ENCODE measurements around the gene TRAPPC2L. TPM values are rescaled to one million over a fixed set of nuclear protein-coding genes. Genes with fewer than 3 reads are reported as not detected.
"Not testable (repeated sequence)": the region's sequence is repeated elsewhere in the genome, so short reads cannot be mapped to it uniquely, and the experiment has no call there.

The TRAPPC2L gene
- total RNA-seq, 1 donor from 2014 or later, result 29.2 TPM

DNA sequence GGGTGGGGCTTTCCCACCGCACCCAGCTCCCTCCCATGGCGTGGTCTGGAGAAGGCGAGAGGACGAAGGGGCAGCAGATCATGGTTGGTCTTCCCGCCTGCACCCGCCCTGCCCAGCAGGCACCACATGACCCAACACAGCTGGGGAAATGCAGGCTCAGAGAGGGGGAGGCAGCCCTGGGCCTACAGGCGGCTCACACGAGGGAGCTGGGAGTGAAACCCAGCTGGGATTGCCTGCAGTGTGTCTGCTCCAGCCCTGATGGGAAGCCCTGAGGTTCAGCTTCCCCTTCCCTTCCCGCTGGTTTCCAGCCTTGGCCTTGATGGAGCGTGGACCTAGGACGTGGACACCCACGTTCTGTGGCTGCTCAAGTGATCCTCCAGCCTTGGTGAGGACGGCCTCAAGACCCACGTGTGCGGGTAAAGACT, 29.5 kb downstream of the TRAPPC2L start:
- peak overlapping the region; percentile 74 for H3K27ac ChIP-seq (ENCODE audit: low read depth, low read length)
- peak overlapping the region in 1 of 3 donors; percentile 25 for H3K9ac ChIP-seq (ENCODE audit: low read depth in 1 of 3, low read length in 3 of 3)
- H3K36me3 ChIP-seq (ENCODE audit: control insufficient read depth in 3 of 3, insufficient read depth in 3 of 3, low read length in 3 of 3), result peaks cover 36 to 53% (median 43%) of the 10 kb centered on the region in 3 donors
- H3K27me3 ChIP-seq (ENCODE audit: control insufficient read depth in 3 of 3, insufficient read depth in 3 of 3, low read length in 3 of 3), result no peaks in the 10 kb centered on the region
- peaks cover 56 to 69% (median 66%) of the 10 kb centered on the region in 3 donors for H3K4me1 ChIP-seq (ENCODE audit: control insufficient read depth in 3 of 3, insufficient read depth in 3 of 3, low read length in 3 of 3)
- no peaks in the 10 kb centered on the region for H3K9me3 ChIP-seq (ENCODE audit: control insufficient read depth in 3 of 3, low read length in 3 of 3)
- H3K4me3 ChIP-seq (ENCODE audit: low read length in 3 of 3), result no peak overlapping the region

DNA sequence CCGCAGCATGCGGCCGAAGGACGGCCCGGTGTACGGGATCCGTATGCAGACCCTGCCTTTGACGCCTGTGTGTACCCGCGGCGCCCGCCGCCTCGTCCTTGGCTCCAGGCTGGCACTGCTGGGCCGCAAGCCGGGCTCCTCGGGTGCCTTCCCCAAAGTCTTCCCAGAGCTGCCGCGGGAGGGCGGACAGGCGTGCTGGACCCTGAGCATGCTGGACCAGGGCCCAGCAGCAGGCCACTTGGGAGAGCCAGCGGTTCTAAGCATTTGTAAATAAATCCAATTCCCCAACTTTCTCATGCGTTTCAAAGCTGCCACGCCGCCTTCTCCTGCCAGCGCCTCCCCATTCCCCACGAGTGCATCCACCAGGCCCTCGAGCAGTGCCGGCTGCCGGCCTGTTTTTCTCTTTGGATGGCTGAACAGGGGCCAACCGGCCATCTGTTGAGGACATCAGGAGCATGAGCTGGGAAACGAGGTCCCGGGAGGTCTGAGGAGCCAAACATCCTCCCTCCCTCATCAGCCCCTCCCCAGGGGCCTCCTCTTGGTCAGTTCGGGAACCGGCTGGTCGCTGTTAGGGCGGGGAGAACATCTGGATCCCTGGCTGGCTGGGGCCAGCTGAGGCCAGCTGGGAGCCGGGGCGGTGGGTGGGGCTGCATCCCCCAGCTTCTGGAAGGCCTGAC, 30.1 kb downstream of the TRAPPC2L start:
- Histone ChIP-seq H3K9me3 (ENCODE audit: control insufficient read depth in 3 of 3, low read length in 3 of 3) (no peaks in the 10 kb centered on the region), H3K9ac (ENCODE audit: low read depth in 1 of 3, low read length in 3 of 3) (peak overlapping the region in 2 of 3 donors; percentile 45 to 64), H3K36me3 (ENCODE audit: control insufficient read depth in 3 of 3, insufficient read depth in 3 of 3, low read length in 3 of 3) (peaks cover 40 to 57% (median 45%) of the 10 kb centered on the region in 3 donors), H3K4me1 (ENCODE audit: control insufficient read depth in 3 of 3, insufficient read depth in 3 of 3, low read length in 3 of 3) (peaks cover 61 to 72% (median 70%) of the 10 kb centered on the region in 3 donors), H3K4me3 (ENCODE audit: low read length in 3 of 3) (peak overlapping the region in 2 of 3 donors; percentile 9 to 45), H3K27ac (ENCODE audit: low read depth, low read length) (peak overlapping the region; percentile 74), H3K27me3 (ENCODE audit: control insufficient read depth in 3 of 3, insufficient read depth in 3 of 3, low read length in 3 of 3) (no peaks in the 10 kb centered on the region)

DNA sequence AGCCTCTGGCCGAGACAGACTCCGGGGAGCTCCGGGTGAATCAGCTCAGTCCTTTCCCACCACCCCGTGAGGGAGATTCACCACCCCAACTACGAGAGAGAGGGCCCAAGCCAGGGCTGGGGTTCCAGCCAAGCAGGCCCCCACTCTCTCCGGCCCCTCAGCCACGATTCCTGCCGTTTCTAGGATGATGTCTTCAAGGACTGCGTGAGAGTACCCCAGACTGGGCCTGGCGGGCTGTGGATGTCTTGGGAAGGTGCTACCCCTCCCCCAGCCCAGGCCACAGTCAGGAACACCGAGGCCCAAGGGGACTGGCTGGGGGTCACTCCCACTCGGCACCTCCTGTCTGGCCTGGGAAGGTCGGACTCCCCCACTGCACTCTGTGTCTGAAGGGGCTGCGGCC, 31.1 kb downstream of the TRAPPC2L start:
- Histone ChIP-seq H3K27ac (ENCODE audit: low read depth, low read length) (peak overlapping the region; percentile 74), H3K36me3 (ENCODE audit: control insufficient read depth in 3 of 3, insufficient read depth in 3 of 3, low read length in 3 of 3) (peaks cover 39 to 51% (median 45%) of the 10 kb centered on the region in 3 donors), H3K9me3 (ENCODE audit: control insufficient read depth in 3 of 3, low read length in 3 of 3) (no peaks in the 10 kb centered on the region), H3K27me3 (ENCODE audit: control insufficient read depth in 3 of 3, insufficient read depth in 3 of 3, low read length in 3 of 3) (no peaks in the 10 kb centered on the region), H3K4me1 (ENCODE audit: control insufficient read depth in 3 of 3, insufficient read depth in 3 of 3, low read length in 3 of 3) (peaks cover 68 to 72% (median 71%) of the 10 kb centered on the region in 3 donors), H3K9ac (ENCODE audit: low read depth in 1 of 3, low read length in 3 of 3) (peak overlapping the region in 2 of 3 donors; percentile 45 to 64), H3K4me3 (ENCODE audit: low read length in 3 of 3) (peak overlapping the region in 2 of 3 donors; percentile 27 to 35)

DNA sequence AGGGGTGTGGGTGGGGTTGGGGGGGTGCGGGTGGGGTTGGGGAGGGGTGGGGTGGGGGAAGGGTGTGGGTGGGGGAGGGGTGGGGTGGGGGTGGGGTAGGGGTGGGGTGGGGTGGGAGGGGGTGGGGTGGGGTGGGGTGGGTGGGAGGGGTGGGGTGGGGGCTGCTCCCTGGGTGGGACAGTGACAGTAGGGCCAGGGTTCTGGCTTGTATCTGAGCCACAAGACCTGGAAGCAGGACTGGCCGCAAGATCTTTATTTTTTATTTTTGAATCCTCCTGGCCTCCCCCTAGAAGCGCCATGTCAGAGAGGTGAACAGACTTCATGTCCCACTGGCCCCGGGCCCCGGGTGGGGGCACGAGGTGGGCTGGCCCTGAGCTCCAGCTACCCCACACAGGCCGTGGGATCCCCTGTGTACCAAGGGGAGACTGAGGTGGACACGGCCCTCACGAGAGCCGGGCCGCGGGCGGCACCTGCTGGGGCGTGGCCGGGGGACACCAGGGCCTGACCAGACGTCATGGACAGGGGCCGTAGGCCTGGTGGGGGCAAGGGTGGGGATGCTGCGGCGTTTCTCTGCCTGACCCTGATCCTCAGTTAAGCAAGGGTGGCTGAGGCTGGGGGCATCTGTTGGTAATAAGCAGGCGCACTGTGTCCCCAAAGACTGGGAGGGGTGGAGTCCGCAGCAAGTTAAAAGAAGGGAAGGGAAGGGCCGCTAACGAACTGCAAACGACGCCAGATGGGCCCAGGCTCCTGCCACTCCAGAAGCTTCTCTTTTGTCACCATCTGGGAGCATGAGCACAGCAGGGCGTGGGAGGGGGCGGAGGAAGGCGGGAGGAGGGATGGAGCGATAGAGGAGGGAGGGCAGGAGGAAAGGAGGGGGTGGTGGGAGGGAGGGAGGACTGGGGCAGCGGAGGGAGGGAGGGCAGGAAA, 31.8 kb downstream of the TRAPPC2L start:
- Histone ChIP-seq H3K9ac (ENCODE audit: low read depth in 1 of 3, low read length in 3 of 3) (peak overlapping the region in 1 of 3 donors; percentile 25), H3K4me3 (ENCODE audit: low read length in 3 of 3) (no peak overlapping the region), H3K36me3 (ENCODE audit: control insufficient read depth in 3 of 3, insufficient read depth in 3 of 3, low read length in 3 of 3) (peaks cover 36 to 48% (median 45%) of the 10 kb centered on the region in 3 donors), H3K27ac (ENCODE audit: low read depth, low read length) (peak overlapping the region; percentile 47), H3K27me3 (ENCODE audit: control insufficient read depth in 3 of 3, insufficient read depth in 3 of 3, low read length in 3 of 3) (no peaks in the 10 kb centered on the region), H3K4me1 (ENCODE audit: control insufficient read depth in 3 of 3, insufficient read depth in 3 of 3, low read length in 3 of 3) (peaks cover 67 to 72% (median 71%) of the 10 kb centered on the region in 3 donors), H3K9me3 (ENCODE audit: control insufficient read depth in 3 of 3, low read length in 3 of 3) (no peaks in the 10 kb centered on the region)

DNA sequence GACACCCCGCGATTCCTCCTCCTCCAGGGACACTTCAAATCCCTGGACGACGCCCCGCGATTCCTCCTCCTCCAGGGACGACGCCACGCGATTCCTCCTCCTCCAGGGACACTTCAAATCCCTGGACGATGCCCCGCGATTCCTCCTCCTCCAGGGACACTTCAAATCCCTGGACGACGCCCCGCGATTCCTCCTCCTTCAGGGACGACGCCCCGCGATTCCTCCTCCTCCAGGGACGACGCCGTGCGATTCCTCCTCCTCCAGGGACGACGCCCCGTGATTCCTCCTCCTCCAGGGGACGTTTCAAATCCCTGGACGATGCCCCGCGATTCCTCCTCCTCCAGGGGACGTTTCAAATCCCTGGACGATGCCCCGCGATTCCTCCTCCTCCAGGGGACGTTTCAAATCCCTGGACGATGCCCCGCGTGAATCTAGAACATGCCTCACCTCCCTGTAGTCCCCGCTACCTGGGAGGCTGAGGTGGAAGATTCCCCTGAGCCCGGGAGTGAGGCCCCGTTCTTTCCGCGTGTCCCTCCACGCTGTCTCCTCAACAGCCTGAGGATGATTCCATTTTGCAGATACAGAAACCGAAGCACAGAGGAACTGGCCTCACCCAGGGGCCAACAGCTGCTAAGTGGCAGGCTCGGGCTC, 32.9 kb downstream of the TRAPPC2L start:
- H3K4me3 ChIP-seq (ENCODE audit: low read length in 3 of 3); H3K9me3 ChIP-seq (ENCODE audit: control insufficient read depth in 3 of 3, low read length in 3 of 3); H3K27me3 ChIP-seq (ENCODE audit: control insufficient read depth in 3 of 3, insufficient read depth in 3 of 3, low read length in 3 of 3); H3K9ac ChIP-seq (ENCODE audit: low read depth in 1 of 3, low read length in 3 of 3); H3K27ac ChIP-seq (ENCODE audit: low read depth, low read length): not testable (repeated sequence)
- peaks cover 61 to 71% (median 67%) of the 10 kb centered on the region in 3 donors for H3K4me1 ChIP-seq (ENCODE audit: control insufficient read depth in 3 of 3, insufficient read depth in 3 of 3, low read length in 3 of 3)
- H3K36me3 ChIP-seq (ENCODE audit: control insufficient read depth in 3 of 3, insufficient read depth in 3 of 3, low read length in 3 of 3), result peaks cover 31 to 39% (median 39%) of the 10 kb centered on the region in 3 donors

DNA sequence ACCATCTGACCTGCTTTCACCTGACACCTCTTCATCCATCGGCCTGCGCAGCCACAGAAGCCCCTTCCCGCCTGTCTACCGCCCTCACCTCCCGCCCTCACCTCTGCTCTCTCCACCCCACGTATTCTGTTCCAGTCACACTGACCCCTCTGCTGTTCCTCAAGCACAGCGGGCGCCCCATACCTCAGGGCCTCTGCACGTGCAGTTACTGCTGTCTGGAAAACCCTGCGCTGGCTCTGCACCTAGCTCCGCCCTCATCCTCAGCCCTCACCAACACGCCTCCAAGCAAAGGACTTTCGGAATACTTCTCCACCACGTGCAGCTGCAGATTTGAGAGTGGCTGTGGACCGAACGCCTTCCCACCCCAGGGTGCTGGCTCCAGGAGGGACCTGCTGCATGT, 34.2 kb downstream of the TRAPPC2L start:
- H3K9ac ChIP-seq (ENCODE audit: low read depth in 1 of 3, low read length in 3 of 3), result no peak overlapping the region
- H3K4me1 ChIP-seq (ENCODE audit: control insufficient read depth in 3 of 3, insufficient read depth in 3 of 3, low read length in 3 of 3), result peaks cover 55 to 70% (median 66%) of the 10 kb centered on the region in 3 donors
- H3K27ac ChIP-seq (ENCODE audit: low read depth, low read length), result no peak overlapping the region
- no peaks in the 10 kb centered on the region for H3K9me3 ChIP-seq (ENCODE audit: control insufficient read depth in 3 of 3, low read length in 3 of 3)
- no peak overlapping the region for H3K4me3 ChIP-seq (ENCODE audit: low read length in 3 of 3)
- H3K27me3 ChIP-seq (ENCODE audit: control insufficient read depth in 3 of 3, insufficient read depth in 3 of 3, low read length in 3 of 3), result no peaks in the 10 kb centered on the region
- H3K36me3 ChIP-seq (ENCODE audit: control insufficient read depth in 3 of 3, insufficient read depth in 3 of 3, low read length in 3 of 3), result peaks cover 26 to 31% (median 30%) of the 10 kb centered on the region in 3 donors

DNA sequence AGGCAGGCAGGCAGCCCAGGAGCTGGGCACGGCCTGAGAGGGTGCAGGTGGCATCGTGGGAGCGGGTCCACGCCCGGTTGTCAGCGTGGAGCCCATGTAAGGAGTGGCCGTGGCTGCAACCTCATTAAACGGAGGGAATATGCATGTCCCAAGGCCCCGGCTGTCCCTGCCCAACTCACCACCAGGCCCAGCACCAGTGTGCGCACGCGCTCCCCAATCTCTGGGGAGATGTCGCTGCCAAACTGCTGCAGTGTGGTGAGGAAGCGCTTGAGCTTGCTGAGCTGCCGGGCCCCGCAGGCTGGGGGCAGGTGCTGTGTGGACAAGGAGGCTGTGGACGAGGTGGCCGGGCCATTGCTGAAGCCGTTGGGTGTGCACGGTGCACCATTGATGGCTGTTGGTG, 35.1 kb downstream of the TRAPPC2L start:
- H3K9me3 ChIP-seq (ENCODE audit: control insufficient read depth in 3 of 3, low read length in 3 of 3), result no peaks in the 10 kb centered on the region
- peak overlapping the region; percentile 83 for H3K27ac ChIP-seq (ENCODE audit: low read depth, low read length)
- peaks cover 50 to 70% (median 65%) of the 10 kb centered on the region in 3 donors for H3K4me1 ChIP-seq (ENCODE audit: control insufficient read depth in 3 of 3, insufficient read depth in 3 of 3, low read length in 3 of 3)

DNA sequence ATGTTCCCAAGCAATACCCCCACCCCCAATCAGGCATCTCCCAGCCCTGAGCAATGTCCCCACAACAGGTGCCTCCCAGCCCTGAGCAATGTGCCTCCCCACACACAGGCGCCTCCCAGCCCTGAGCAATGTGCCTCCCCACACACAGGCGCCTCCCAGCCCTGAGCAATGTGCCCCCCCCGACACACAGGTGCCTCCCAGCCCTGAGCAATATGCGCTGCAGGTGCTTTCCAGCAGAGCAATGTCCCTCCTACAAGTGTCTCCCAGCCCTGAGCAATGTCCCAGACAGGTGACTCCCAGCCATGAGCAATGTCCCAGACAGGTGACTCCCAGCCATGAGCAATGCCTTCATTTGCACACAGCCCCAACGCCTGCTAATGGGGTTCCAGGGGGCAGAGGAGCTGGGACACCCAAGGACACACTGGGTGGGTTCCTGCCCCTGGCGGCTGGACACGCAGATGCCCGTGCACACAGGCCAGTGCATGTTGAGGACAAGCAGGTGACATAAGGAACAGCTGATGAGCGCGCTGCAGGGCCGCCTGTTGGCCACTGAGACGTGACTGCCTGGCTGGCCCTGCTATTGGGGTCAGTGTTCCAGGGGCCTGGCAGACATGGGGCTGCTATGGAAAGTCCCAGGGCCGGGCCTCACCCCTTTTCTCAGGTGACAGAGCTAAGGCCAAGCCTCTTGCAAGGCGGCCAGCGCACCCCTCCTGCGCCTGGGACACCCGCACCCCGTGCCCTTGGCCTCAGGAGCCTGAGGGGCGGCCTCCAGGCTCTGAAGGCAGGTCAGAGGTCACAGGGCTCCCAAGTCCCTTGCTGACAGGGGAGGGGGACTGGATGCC, 36.4 kb downstream of the TRAPPC2L start:
- peaks cover 31 to 34% (median 32%) of the 10 kb centered on the region in 3 donors for H3K36me3 ChIP-seq (ENCODE audit: control insufficient read depth in 3 of 3, insufficient read depth in 3 of 3, low read length in 3 of 3)
- peak overlapping the region; percentile 83 for H3K27ac ChIP-seq (ENCODE audit: low read depth, low read length)
- H3K9me3 ChIP-seq (ENCODE audit: control insufficient read depth in 3 of 3, low read length in 3 of 3), result no peaks in the 10 kb centered on the region
- peak overlapping the region in 1 of 3 donors; percentile 68 for H3K9ac ChIP-seq (ENCODE audit: low read depth in 1 of 3, low read length in 3 of 3)
- peak overlapping the region in 2 of 3 donors; percentile 41 to 43 for H3K4me3 ChIP-seq (ENCODE audit: low read length in 3 of 3)
- no peaks in the 10 kb centered on the region for H3K27me3 ChIP-seq (ENCODE audit: control insufficient read depth in 3 of 3, insufficient read depth in 3 of 3, low read length in 3 of 3)
- H3K4me1 ChIP-seq (ENCODE audit: control insufficient read depth in 3 of 3, insufficient read depth in 3 of 3, low read length in 3 of 3), result peaks cover 45 to 68% (median 61%) of the 10 kb centered on the region in 3 donors

More for the DNA sequence above, 35.1 kb downstream of the TRAPPC2L start:
- Histone ChIP-seq H3K36me3 (ENCODE audit: control insufficient read depth in 3 of 3, insufficient read depth in 3 of 3, low read length in 3 of 3) (peaks cover 26 to 31% (median 27%) of the 10 kb centered on the region in 3 donors), H3K9ac (ENCODE audit: low read depth in 1 of 3, low read length in 3 of 3) (peak overlapping the region in 1 of 3 donors; percentile 16), H3K27me3 (ENCODE audit: control insufficient read depth in 3 of 3, insufficient read depth in 3 of 3, low read length in 3 of 3) (no peaks in the 10 kb centered on the region), H3K4me3 (ENCODE audit: low read length in 3 of 3) (no peak overlapping the region)

DNA sequence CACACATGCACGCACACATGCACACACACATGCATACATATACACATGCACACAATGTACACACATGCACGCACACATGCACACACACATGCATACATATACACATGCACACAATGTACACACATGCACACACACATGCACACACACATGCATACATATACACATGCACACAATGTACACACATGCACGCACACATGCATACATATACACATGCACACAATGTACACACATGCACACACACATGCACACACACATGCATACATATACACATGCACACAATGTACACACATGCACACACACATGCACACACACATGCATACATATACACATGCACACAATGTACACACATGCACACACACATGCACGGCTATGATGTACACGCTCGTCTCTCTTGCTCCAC, 37.3 kb downstream of the TRAPPC2L start:
- not testable (repeated sequence) for H3K9me3 ChIP-seq (ENCODE audit: control insufficient read depth in 3 of 3, low read length in 3 of 3); H3K27ac ChIP-seq (ENCODE audit: low read depth, low read length); H3K27me3 ChIP-seq (ENCODE audit: control insufficient read depth in 3 of 3, insufficient read depth in 3 of 3, low read length in 3 of 3)
- Histone ChIP-seq H3K4me3 (ENCODE audit: low read length in 3 of 3) (peak overlapping the region; percentile 51 to 79 (median 77)), H3K9ac (ENCODE audit: low read depth in 1 of 3, low read length in 3 of 3) (peak overlapping the region in 1 of 3 donors; percentile 89), H3K36me3 (ENCODE audit: control insufficient read depth in 3 of 3, insufficient read depth in 3 of 3, low read length in 3 of 3) (peaks cover 31 to 32% (median 32%) of the 10 kb centered on the region in 3 donors), H3K4me1 (ENCODE audit: control insufficient read depth in 3 of 3, insufficient read depth in 3 of 3, low read length in 3 of 3) (peaks cover 42 to 64% (median 57%) of the 10 kb centered on the region in 3 donors)
